SK-N-SH treated with all-trans-retinoic acid at 6 μM for 48 hours (cell line): ENCODE results near the gene CLEC16A.

Experiments used
- ATAC-seq: fragments of 200-7000 bp; cut with Tn5 transposase; 3 replicates; pipeline ENCODE4 v1.9.1; 2020; ENCODE audit warnings: mild to moderate bottlenecking, moderate library complexity
- ARNTL ChIP-seq: fragments of 450-650 bp; formaldehyde crosslinking; IDR thresholded peaks from 2 replicates; pipeline ENCODE4 v1.5.0; 2020; ENCODE audit warnings: low read depth, mild to moderate bottlenecking, moderate library complexity, borderline replicate concordance
- BACH2 ChIP-seq: fragments of 250-450 bp; sonication (Bioruptor Pico); IDR thresholded peaks from 2 replicates; pipeline ENCODE4 v1.9.0; 2021; ENCODE audit warnings: mild to moderate bottlenecking, borderline replicate concordance
- CREB5 ChIP-seq: fragments of 250-450 bp; sonication (Bioruptor Pico); IDR thresholded peaks from 2 replicates; pipeline ENCODE4 v1.5.1; 2020; ENCODE audit warnings: low read depth, mild to moderate bottlenecking, moderate library complexity
- CSDC2 ChIP-seq: fragments of 250-450 bp; sonication (Bioruptor Pico); IDR thresholded peaks from 2 replicates; pipeline ENCODE4 v1.5.0; 2020; ENCODE audit warnings: mild to moderate bottlenecking, moderate library complexity
- CSRNP3 ChIP-seq: fragments of 250-450 bp; sonication (Bioruptor Pico); IDR thresholded peaks from 2 replicates; pipeline ENCODE4 v1.5.1; 2021; ENCODE audit warnings: mild to moderate bottlenecking, moderate library complexity
- ESRRG ChIP-seq: fragments of 250-450 bp; sonication (Bioruptor Pico); IDR thresholded peaks from 2 replicates; pipeline ENCODE4 v1.6.1; 2021; ENCODE audit warnings: mild to moderate bottlenecking
- GLIS3 ChIP-seq: fragments of 250-450 bp; sonication (Bioruptor Pico); IDR thresholded peaks from 2 replicates; pipeline ENCODE4 v1.5.0; 2020; ENCODE audit warnings: mild to moderate bottlenecking, moderate library complexity
- ISL1 ChIP-seq: fragments of 250-450 bp; sonication (Bioruptor Pico); IDR thresholded peaks from 2 replicates; pipeline ENCODE4 v2.1.2; 2022; ENCODE audit warnings: mild to moderate bottlenecking, moderate library complexity
- OSR1 ChIP-seq: fragments of 250-450 bp; sonication (Bioruptor Pico); IDR thresholded peaks from 2 replicates; pipeline ENCODE4 v1.8.0; 2022; ENCODE audit warnings: moderate library complexity, mild to moderate bottlenecking, inconsistent platforms
- PATZ1 ChIP-seq: fragments of 250-450 bp; sonication (Bioruptor Pico); IDR thresholded peaks from 2 replicates; pipeline ENCODE4 v1.8.0; 2020; ENCODE audit warnings: mild to moderate bottlenecking, moderate library complexity, borderline replicate concordance
- POU6F1 ChIP-seq: fragments of 250-450 bp; sonication (Bioruptor Pico); IDR thresholded peaks from 2 replicates; pipeline ENCODE4 v1.8.0; 2021; ENCODE audit warnings: low read depth, mild to moderate bottlenecking, moderate library complexity, borderline replicate concordance
- PPARA ChIP-seq: fragments of 250-450 bp; sonication (Bioruptor Pico); IDR thresholded peaks from 2 replicates; pipeline ENCODE4 v1.5.0; 2020; ENCODE audit warnings: mild to moderate bottlenecking, borderline replicate concordance
- RARB ChIP-seq: fragments of 250-450 bp; sonication (Bioruptor Pico); IDR thresholded peaks from 2 replicates; pipeline ENCODE4 v1.8.0; 2021; ENCODE audit warnings: mild to moderate bottlenecking, moderate library complexity
- SNAI2 ChIP-seq: fragments of 250-450 bp; sonication (Bioruptor Pico); IDR thresholded peaks from 2 replicates; pipeline ENCODE4 v1.5.0; 2020; ENCODE audit warnings: mild to moderate bottlenecking, moderate library complexity
- TCF4 ChIP-seq: fragments of 250-450 bp; sonication (Bioruptor Pico); IDR thresholded peaks from 2 replicates; pipeline ENCODE4 v1.8.0; 2021; ENCODE audit warnings: mild to moderate bottlenecking, moderate library complexity, borderline replicate concordance
- TOX ChIP-seq: fragments of 250-450 bp; sonication (Bioruptor Pico); IDR thresholded peaks from 2 replicates; pipeline ENCODE4 v1.8.0; 2021; ENCODE audit warnings: mild to moderate bottlenecking, moderate library complexity, borderline replicate concordance
- TSHZ2 ChIP-seq: fragments of 250-450 bp; sonication (Bioruptor Pico); IDR thresholded peaks from 2 replicates; pipeline ENCODE4 v1.5.0; 2020; ENCODE audit warnings: mild to moderate bottlenecking, moderate library complexity
- ZC3H10 ChIP-seq: fragments of 250-450 bp; sonication (Bioruptor Pico); IDR thresholded peaks from 2 replicates; pipeline ENCODE4 v1.5.1; 2021; ENCODE audit warnings: mild to moderate bottlenecking, moderate library complexity
- ZFP3 ChIP-seq: fragments of 250-450 bp; sonication (Bioruptor Pico); IDR thresholded peaks from 2 replicates; pipeline ENCODE4 v1.5.0; 2020; ENCODE audit warnings: mild to moderate bottlenecking, moderate library complexity
- ZFP30 ChIP-seq: fragments of 450-650 bp; formaldehyde crosslinking; IDR thresholded peaks from 2 replicates; pipeline ENCODE4 v1.5.0; 2022; ENCODE audit warnings: mild to moderate bottlenecking, moderate library complexity
- ZNF565 ChIP-seq: fragments of 450-650 bp; formaldehyde crosslinking; conservative IDR thresholded peaks from 2 replicates; pipeline ENCODE4 v1.5.0; 2020; ENCODE audit warnings: low read depth, mild to moderate bottlenecking, moderate library complexity
- ZNF70 ChIP-seq: fragments of 450-650 bp; formaldehyde crosslinking; IDR thresholded peaks from 2 replicates; pipeline ENCODE4 v1.5.0; 2020; ENCODE audit warnings: mild to moderate bottlenecking, moderate library complexity
- ZNF8 ChIP-seq: fragments of 450-650 bp; formaldehyde crosslinking; IDR thresholded peaks from 2 replicates; pipeline ENCODE4 v1.5.0; 2020; ENCODE audit warnings: mild to moderate bottlenecking, moderate library complexity

The CLEC16A gene

GRCh38 chr16:10944249-10945064 lies at the start of gene CLEC16A:
TSS of gene CLEC16A (plus strand) at chr16:10944564. CDS start at chr16:10944718, 154 bp downstream.
- ATAC-seq: peak; percentile 90
- TF ChIP-seq POU6F1 (CRISPR knock-in tag) (no peak), GLIS3 (CRISPR knock-in tag) (no peak), CSDC2 (CRISPR knock-in tag) (no peak), ZNF8 (CRISPR knock-in tag) (no peak), ZFP3 (CRISPR knock-in tag) (no peak), ESRRG (CRISPR knock-in tag) (no peak), ZNF565 (CRISPR knock-in tag) (no peak), ARNTL (CRISPR knock-in tag) (no peak), TCF4 (CRISPR knock-in tag) (no peak), ZNF70 (CRISPR knock-in tag) (no peak), CREB5 (CRISPR knock-in tag) (no peak), RARB (CRISPR knock-in tag) (no peak), TOX (no peak), ZC3H10 (CRISPR knock-in tag) (no peak)

- peak; percentile 68; the same call in 2 of the 3 replicates for ATAC-seq
- TF ChIP-seq CSDC2 (CRISPR knock-in tag) (no peak), SNAI2 (CRISPR knock-in tag) (no peak), ZNF565 (CRISPR knock-in tag) (no peak), PPARA (CRISPR knock-in tag) (no peak), BACH2 (CRISPR knock-in tag) (no peak), ARNTL (CRISPR knock-in tag) (no peak)
Measured at GRCh38 chr16:10895053-10895946, 49.1 kb upstream of the CLEC16A start.

- TF ChIP-seq ZFP3 (CRISPR knock-in tag): no peak
- no peak for TF ChIP-seq PPARA (CRISPR knock-in tag)
- no peak for TF ChIP-seq TCF4 (CRISPR knock-in tag)
- no peak for TF ChIP-seq ZC3H10 (CRISPR knock-in tag)
- no peak for TF ChIP-seq ISL1 (CRISPR knock-in tag)
- TF ChIP-seq, all 23 proteins: peak for 0
- ATAC-seq: no peak
Measured at GRCh38 chr16:10896165-10896564, 48.2 kb upstream of the CLEC16A start.

- ATAC-seq: no peak
- TF ChIP-seq PATZ1 (CRISPR knock-in tag) (no peak), CSRNP3 (CRISPR knock-in tag) (no peak), ZFP30 (CRISPR knock-in tag) (no peak), PPARA (CRISPR knock-in tag) (no peak), OSR1 (CRISPR knock-in tag) (no peak), RARB (CRISPR knock-in tag) (no peak), TSHZ2 (CRISPR knock-in tag) (no peak), TCF4 (CRISPR knock-in tag) (no peak)
Measured at GRCh38 chr16:10896723-10897122, 47.6 kb upstream of the CLEC16A start.
